HepG2 (cell line): ENCODE results near the gene OSBP. TPM values are rescaled to one million over a fixed set of nuclear protein-coding genes. Genes with fewer than 3 reads are reported as not detected.
"Not testable (repeated sequence)": the region's sequence is repeated elsewhere in the genome, so short reads cannot be mapped to it uniquely, and the experiment has no call there.

Source experiments
- ATAC-seq: fragments of 200-7000 bp; cut with Tn5 transposase; 3 replicates; pipeline ENCODE4 v1.9.1; 2020; ENCODE audit warnings: mild to moderate bottlenecking, moderate library complexity
- BruUV-seq: library from RNA; stranded (reverse); fragments of 400-500 nt; replicated peaks from 2 replicates; lab custom pipeline; 2021; lab: Mats Ljungman, UMichigan
- CTCF ChIA-PET: fragments of 300-600 bp; formaldehyde crosslinking; extraction: SDS; loops from one replicate; lab custom pipeline; 2021; ENCODE audit warnings: low total read pairs, inconsistent platforms, low intra/inter-chr PET ratio; lab: Yijun Ruan, JAX
- POLR2A ChIA-PET: fragments of 350-600 bp; sonication (Branson Sonifier 250); formaldehyde crosslinking; loops from one replicate; lab custom pipeline; 2020; ENCODE audit warnings: antibody characterized with exemption, inconsistent platforms; lab: Yijun Ruan, JAX
- DNase-seq: peaks from one replicate; pipeline ENCODE4 v3.0.0-alpha.2; 2015; ENCODE audit warnings: low spot score
- FAIRE-seq: peaks from 3 replicates; lab custom pipeline; 2011; peaks lifted over from hg19 to GRCh38; lab: Jason Lieb, UNC
- H2AFZ ChIP-seq: one replicate; pipeline ENCODE4 v1.6.1; 2011; ENCODE audit warnings: low read length, inconsistent platforms
- H3K27ac ChIP-seq: fragments of 300-600 bp; 3 replicates; pipeline ENCODE4 v1.8.0; 2011; ENCODE audit warnings: mixed run types, mild to moderate bottlenecking, mixed read lengths, low read length, inconsistent platforms; ENCODE audit not compliant: insufficient read depth; ENCODE audit errors: extremely low read length
- H3K27me3 ChIP-seq, 2 experiments: fragments of 200-600 bp in 1 of 2; 2 replicates in 1 of 2; 3 replicates in 1 of 2; pipeline versions ENCODE4 v1.6.0 to v1.8.0; 2011; ENCODE audit warnings: low read length in 2 of 2, mild to moderate bottlenecking in 2 of 2, moderate library complexity in 2 of 2, inconsistent platforms in 1 of 2; ENCODE audit not compliant: insufficient read depth in 2 of 2, control insufficient read depth in 1 of 2
- H3K36me3 ChIP-seq, 2 experiments: fragments of 200-600 bp in 1 of 2; replicated peaks in 1 of 2; 2 replicates in 1 of 2; 3 replicates in 1 of 2; pipeline versions ENCODE4 v1.5.1 to v1.8.0; 2011; ENCODE audit warnings: low read length in 2 of 2, inconsistent platforms in 1 of 2; ENCODE audit not compliant: insufficient read depth in 2 of 2, control insufficient read depth in 1 of 2
- H3K4me1 ChIP-seq: 2 replicates; pipeline ENCODE4 v1.5.1; 2012; ENCODE audit warnings: low read length, inconsistent platforms; ENCODE audit not compliant: insufficient read depth
- H3K4me2 ChIP-seq: 2 replicates; pipeline ENCODE4 v1.6.0; 2011; ENCODE audit warnings: low read depth, low read length, inconsistent platforms
- H3K4me3 ChIP-seq, 3 experiments: fragments of 200-600 bp in 1 of 3; sonication (generic), shearing (Covaris generic) in 1 of 3; replicated peaks in 1 of 3; 2 replicates each; pipeline ENCODE4 v1.5.1; 2011 to 2016; ENCODE audit warnings: low read length in 3 of 3, inconsistent platforms in 2 of 3, low read depth in 2 of 3, mild to moderate bottlenecking in 2 of 3, control low read depth in 1 of 3, mixed read lengths in 1 of 3; ENCODE audit not compliant: insufficient read depth in 1 of 3
- H3K79me2 ChIP-seq: one replicate; pipeline ENCODE4 v1.6.1; 2011; ENCODE audit warnings: low read length, inconsistent platforms; ENCODE audit not compliant: insufficient read depth
- H3K9ac ChIP-seq: 2 replicates; pipeline ENCODE4 v1.6.0; 2011; ENCODE audit warnings: mild to moderate bottlenecking, low read depth, low read length, inconsistent platforms; ENCODE audit not compliant: insufficient read depth
- H3K9me3 ChIP-seq: 2 replicates; pipeline ENCODE4 v1.5.1; 2012; ENCODE audit warnings: mild to moderate bottlenecking, low read length
- H4K20me1 ChIP-seq: 2 replicates; pipeline ENCODE4 v1.6.0; 2011; ENCODE audit warnings: inconsistent platforms, mild to moderate bottlenecking, low read length, moderate library complexity; ENCODE audit not compliant: insufficient read depth
- ARID2 ChIP-seq: sonication (generic); formaldehyde crosslinking; IDR thresholded peaks from 2 replicates; pipeline ENCODE4 v1.8.1; 2022; ENCODE audit warnings: mild to moderate bottlenecking, missing genetic modification reagents, borderline replicate concordance
- CENPBD1 ChIP-seq: sonication (generic); formaldehyde crosslinking; IDR thresholded peaks from 2 replicates; pipeline ENCODE4 v1.8.0; 2022; ENCODE audit warnings: missing genetic modification reagents, low read depth, mild to moderate bottlenecking, borderline replicate concordance
- HMGXB3 ChIP-seq: sonication (generic); formaldehyde crosslinking; IDR thresholded peaks from 2 replicates; pipeline ENCODE4 v1.4.0; 2020; ENCODE audit warnings: missing genetic modification reagents, borderline replicate concordance
- POGK ChIP-seq: sonication (generic); formaldehyde crosslinking; conservative IDR thresholded peaks from 2 replicates; pipeline ENCODE4 v1.8.0; 2022; ENCODE audit warnings: mild to moderate bottlenecking, moderate library complexity, missing genetic modification reagents
- TEAD3 ChIP-seq: optimal IDR thresholded peaks from 2 replicates; pipeline ENCODE3; 2016; ENCODE audit warnings: borderline replicate concordance
- THAP7 ChIP-seq: sonication (generic); formaldehyde crosslinking; IDR thresholded peaks from 2 replicates; pipeline ENCODE4 v1.8.1; 2023; ENCODE audit warnings: mild to moderate bottlenecking, missing genetic modification reagents
- ZNF101 ChIP-seq: sonication (generic); formaldehyde crosslinking; IDR thresholded peaks from 2 replicates; pipeline ENCODE4 v1.4.0; 2020; ENCODE audit warnings: mild to moderate bottlenecking, low read depth, missing genetic modification reagents, borderline replicate concordance
- ZNF766 ChIP-seq: sonication (generic); formaldehyde crosslinking; IDR thresholded peaks from 2 replicates; pipeline ENCODE4 v1.5.0; 2020; ENCODE audit warnings: missing genetic modification reagents, borderline replicate concordance
- WGBS: methylation state at CpG from one replicate; pipeline ENCODE4 v1.1.6; 2017; ENCODE audit warnings: low lambda C conversion rate; 5-methylcytosine and 5-hydroxymethylcytosine counted together
- in situ Hi-C: cut with HindIII; loops from 2 replicates; pipeline ENCODE4 v1.10.0; 2017; ENCODE audit warnings: low pct_unique_long_range_greater_than_20kb; ENCODE audit not compliant: extremely low pct_ligation_motif_present
- intact Hi-C: fragments of 100-400 bp; cut with micrococcal nuclease; formaldehyde crosslinking; loops from one replicate; pipeline ENCODE4 v1.10.0; 2022; ENCODE audit not compliant: unreplicated experiment
- polyA plus RNA-seq, 8 experiments: library from polyadenylated mRNA; depleted of rRNA in 3 of 8; stranded (reverse) in 7 of 8; unstranded in 1 of 8; fragments of >200 nt; fragmentation: Illumina TruSeq in 4 of 8; extraction: Trizol in 4 of 8; gene quantifications; 2 replicates each; pipeline versions ENCODE4 v1.2.1 to v1.2.3, GENCODE V29; 2011 to 2016; ENCODE audit warnings: low read depth in 4 of 8, missing spikeins in 1 of 8, mixed read lengths in 1 of 8; ENCODE audit not compliant: insufficient read depth in 1 of 8
- total RNA-seq, 5 experiments: library from RNA; depleted of rRNA; stranded (reverse); fragments of >200 nt; fragmentation: Illumina TruSeq; extraction: Trizol; gene quantifications; 2 replicates each; pipeline ENCODE4 v1.2.3, GENCODE V29; 2016; ENCODE audit warnings: low read depth in 1 of 5

OSBP gene
- total and polyA plus RNA-seq, 2 of the 13 experiments (the other 11 are each of a cell fraction or from before 2014, with no cell fraction given) = 12.1 to 13.5 TPM

- DNase-seq, H4K20me1 ChIP-seq, ATAC-seq, H3K79me2 ChIP-seq, H3K9ac ChIP-seq, H3K36me3 ChIP-seq, in situ Hi-C loops, H2AFZ ChIP-seq, H3K4me3 ChIP-seq, POLR2A ChIA-PET, BruUV-seq, H3K9me3 ChIP-seq, intact Hi-C loops, H3K27ac ChIP-seq, H3K4me2 ChIP-seq, FAIRE-seq, CTCF ChIA-PET, H3K27me3 ChIP-seq: not testable (repeated sequence)
- 72% methylated on average over 4 of the region's 4 CpGs for WGBS
- peaks cover 12% of the 10 kb centered on the region; the same call in 1 of the 2 replicates for H3K4me1 ChIP-seq
- TF ChIP-seq TEAD3 = peak; percentile 19
Observed at GRCh38 chr11:59626969-59627368, 11.4 kb upstream of the OSBP start.

- H3K27ac ChIP-seq = no peak overlapping the region
- no peaks in the 10 kb centered on the region for H3K36me3 ChIP-seq
- intact Hi-C loops (no loop called here), in situ Hi-C loops (no loop called here)
- no peaks in the 10 kb centered on the region for H4K20me1 ChIP-seq
- peaks cover 13% of the 10 kb centered on the region; the same call in 1 of the 2 replicates for H3K4me1 ChIP-seq
- no peak overlapping the region for H3K4me2 ChIP-seq
- H3K9me3 ChIP-seq = no peaks in the 10 kb centered on the region
- H3K79me2 ChIP-seq = no peaks in the 10 kb centered on the region
- DNase-seq (no peak), FAIRE-seq (no peak), ATAC-seq (no peak)
- no TSS peak for BruUV-seq
- WGBS = 62% methylated on average over 3 of the region's 3 CpGs
- ChIA-PET CTCF (no interaction called here), POLR2A (no interaction called here)
- no peak overlapping the region for H2AFZ ChIP-seq
- H3K9ac ChIP-seq = no peak overlapping the region
- H3K27me3 ChIP-seq = no peaks in the 10 kb centered on the region
- no peak overlapping the region for H3K4me3 ChIP-seq
- no peak for TF ChIP-seq ZNF766
- TF ChIP-seq ZNF101 (CRISPR knock-in tag) = no peak
- no peak for TF ChIP-seq CENPBD1 (CRISPR knock-in tag)
- TF ChIP-seq POGK (CRISPR knock-in tag) = no peak
- no peak for TF ChIP-seq HMGXB3 (CRISPR knock-in tag)
- no peak for TF ChIP-seq THAP7 (CRISPR knock-in tag)
- TF ChIP-seq ARID2 (CRISPR knock-in tag) = no peak
Observed at GRCh38 chr11:59625703-59626102, 10.1 kb upstream of the OSBP start.
